Endothelial cell of umbilical vein (primary cell): ENCODE data around the gene GSDME. TPM values are rescaled to one million over a fixed set of nuclear protein-coding genes. Genes with fewer than 3 reads are reported as not detected.

Experiments used
- BruUV-seq: library from RNA; stranded (reverse); fragments of 400-500 nt; replicated peaks from 2 replicates; lab custom pipeline; 2021; lab: Mats Ljungman, UMichigan
- CTCF ChIA-PET: fragments of 300-600, 350-600 bp; sonication (Branson Sonifier 250); formaldehyde crosslinking; loops from one replicate; lab custom pipeline; 2021; ENCODE audit warnings: antibody characterized with exemption, inconsistent platforms; lab: Charles Lee
- POLR2A ChIA-PET: fragments of 300-600, 350-600 bp; sonication (Branson Sonifier 250); formaldehyde crosslinking; loops from one replicate; lab custom pipeline; 2021; ENCODE audit warnings: antibody characterized with exemption, inconsistent platforms; lab: Charles Lee
- DNase-seq: peaks from one replicate; pipeline ENCODE4 v3.0.0-alpha.2; 2011; ENCODE audit warnings: low read depth, low spot score
- FAIRE-seq: peaks from 2 replicates; lab custom pipeline; 2011; peaks lifted over from hg19 to GRCh38; lab: Jason Lieb, UNC
- H2AFZ ChIP-seq: 2 replicates; pipeline ENCODE4 v1.6.0; 2012; ENCODE audit warnings: low read depth, low read length, control low read depth, inconsistent platforms
- H3K27ac ChIP-seq: 2 replicates; pipeline ENCODE4 v1.5.1; 2011; ENCODE audit warnings: low read depth, mild to moderate bottlenecking, control low read depth, low read length, moderate library complexity; ENCODE audit not compliant: insufficient read depth
- H3K27me3 ChIP-seq, 2 experiments: 2 replicates each; pipeline versions ENCODE4 v1.6.0 to v1.6.1; 2011; ENCODE audit warnings: low read length in 2 of 2, mixed read lengths in 1 of 2; ENCODE audit not compliant: control insufficient read depth in 2 of 2, insufficient read depth in 2 of 2
- H3K36me3 ChIP-seq, 2 experiments: 2 replicates in 1 of 2; 3 replicates in 1 of 2; pipeline ENCODE4 v1.5.1; 2011; ENCODE audit warnings: low read length in 2 of 2, mild to moderate bottlenecking in 1 of 2, moderate library complexity in 1 of 2; ENCODE audit not compliant: control insufficient read depth in 2 of 2, insufficient read depth in 2 of 2; ENCODE audit errors: extremely low read depth in 1 of 2
- H3K4me1 ChIP-seq: 3 replicates; pipeline ENCODE4 v1.5.1; 2011; ENCODE audit warnings: mild to moderate bottlenecking, low read length; ENCODE audit not compliant: control insufficient read depth, insufficient read depth; ENCODE audit errors: extremely low read depth
- H3K4me2 ChIP-seq: 2 replicates; pipeline ENCODE4 v1.6.1; 2011; ENCODE audit warnings: low read length, control low read depth, mixed read lengths; ENCODE audit not compliant: insufficient read depth
- H3K4me3 ChIP-seq, 3 experiments: fragments of 200-600 bp in 1 of 3; sonication (generic), shearing (Covaris generic) in 1 of 3; replicated peaks in 1 of 3; 2 replicates each; pipeline ENCODE4 v1.5.1; 2011 to 2016; ENCODE audit warnings: control low read depth in 3 of 3, low read length in 3 of 3, mild to moderate bottlenecking in 2 of 3, inconsistent platforms in 1 of 3, low read depth in 1 of 3, moderate library complexity in 1 of 3; ENCODE audit not compliant: insufficient read depth in 1 of 3
- H3K79me2 ChIP-seq: 2 replicates; pipeline ENCODE4 v1.6.0; 2012; ENCODE audit warnings: low read length, inconsistent platforms; ENCODE audit not compliant: control insufficient read depth, insufficient read depth
- H3K9ac ChIP-seq: replicated peaks from 2 replicates; pipeline ENCODE3; 2011; ENCODE audit warnings: low read length, control low read depth; ENCODE audit not compliant: insufficient read depth; ENCODE audit errors: extremely low read depth
- H3K9me1 ChIP-seq: replicated peaks from 3 replicates; pipeline ENCODE4 v1.6.0; 2011; ENCODE audit warnings: mild to moderate bottlenecking, low read length; ENCODE audit not compliant: control insufficient read depth, insufficient read depth; ENCODE audit errors: extremely low read depth
- H3K9me3 ChIP-seq: replicated peaks from 2 replicates; pipeline ENCODE4 v1.5.1; 2012; ENCODE audit warnings: low read length, inconsistent platforms; ENCODE audit not compliant: control insufficient read depth, insufficient read depth
- H4K20me1 ChIP-seq: replicated peaks from 2 replicates; pipeline ENCODE3; 2011; ENCODE audit warnings: mild to moderate bottlenecking, low read length; ENCODE audit not compliant: control insufficient read depth, insufficient read depth; ENCODE audit errors: extremely low read depth
- CTCF ChIP-seq, 2 donors: IDR thresholded peaks; 1 replicate in 1 of 2; 2 replicates in 1 of 2; pipeline ENCODE4 v1.5.1; 2011; ENCODE audit warnings: low read length in 2 of 2, mild to moderate bottlenecking in 2 of 2, moderate library complexity in 2 of 2, control low read depth in 1 of 2, inconsistent platforms in 1 of 2, low read depth in 1 of 2; ENCODE audit not compliant: insufficient read depth in 1 of 2; ENCODE audit errors: extremely low read depth in 1 of 2
- EZH2 ChIP-seq: IDR thresholded peaks from 2 replicates; pipeline ENCODE4 v1.6.1; 2012; ENCODE audit warnings: borderline replicate concordance, low read depth, mild to moderate bottlenecking, moderate library complexity, low read length, inconsistent platforms; ENCODE audit not compliant: severe bottlenecking
- FOS ChIP-seq: IDR thresholded peaks from 2 replicates; pipeline ENCODE4 v1.6.1; 2011; ENCODE audit warnings: mild to moderate bottlenecking, low read length, moderate library complexity, borderline replicate concordance; ENCODE audit not compliant: insufficient read depth
- GATA2 ChIP-seq: IDR thresholded peaks from 2 replicates; pipeline ENCODE4 v1.7.0; 2011; ENCODE audit warnings: low read depth, mild to moderate bottlenecking, moderate library complexity, mixed read lengths, low read length; ENCODE audit not compliant: insufficient read length, insufficient read depth
- MYC ChIP-seq: IDR thresholded peaks from one replicate; pipeline ENCODE4 v1.6.1; 2011; ENCODE audit warnings: mild to moderate bottlenecking, low read depth, low read length
- POLR2AphosphoS5 ChIP-seq: IDR thresholded peaks from 2 replicates; pipeline ENCODE4 v1.6.1; 2012; ENCODE audit warnings: low read depth, mild to moderate bottlenecking, control low read depth, low read length, moderate library complexity; ENCODE audit not compliant: insufficient read depth
- dilution Hi-C: fragments of 300-500 bp; cut with MboI; formaldehyde crosslinking; loops from one replicate; pipeline ENCODE4 v1.15.0; 2019; ENCODE audit warnings: low sequenced_read_pairs; ENCODE audit not compliant: extremely low pct_ligation_motif_present
- intact Hi-C: fragments of 100-400 bp; cut with micrococcal nuclease; formaldehyde crosslinking; loops from one replicate; pipeline ENCODE4 v1.10.0; 2022
- polyA plus RNA-seq, 4 experiments: library from polyadenylated mRNA; depleted of rRNA in 3 of 4; stranded (reverse) in 3 of 4; unstranded in 1 of 4; fragments of >200 nt; gene quantifications; 2 replicates each; pipeline versions ENCODE4 v1.2.1 to v1.2.3, GENCODE V29; 2011 to 2012; ENCODE audit warnings: missing spikeins in 1 of 4
- total RNA-seq: library from RNA; stranded (reverse); gene quantifications from 2 replicates; pipeline ENCODE4 v1.2.3, GENCODE V29; 2021

Gene GSDME
- total and polyA plus RNA-seq, 2 donors (not counting 3 experiments of a cell fraction or from before 2014, with no cell fraction given) = 21.1 to 23.4 TPM

GRCh38 chr7:24715171-24715570, 42.1 kb downstream of the GSDME start:
- no peaks in the 10 kb centered on the region for H3K9me3 ChIP-seq
- H4K20me1 ChIP-seq = no peaks in the 10 kb centered on the region
- intact Hi-C loops (no loop called here), dilution Hi-C loops (no loop called here)
- POLR2A ChIA-PET = no interaction called here
- H3K4me1 ChIP-seq = no peaks in the 10 kb centered on the region
- no peaks in the 10 kb centered on the region for H3K79me2 ChIP-seq
- CTCF ChIA-PET = interaction anchor here (0.8 to 1.9 kb wide), 14 partner anchors 11 to 776 kb away, joined by 3 to 11 read pairs (median 3); partner anchors contain the start of gene GSDME
- H3K9ac ChIP-seq = no peak overlapping the region
- no peak overlapping the region for H2AFZ ChIP-seq
- H3K27ac ChIP-seq = no peak overlapping the region
- no peaks in the 10 kb centered on the region for H3K27me3 ChIP-seq
- TF ChIP-seq CTCF (IDR thresholded peaks at IDR 0.05; ENCODE audit: extremely low read depth in 1 of 2, insufficient read depth in 1 of 2, low read depth in 1 of 2, low read length in 2 of 2) (no peak), POLR2AphosphoS5 (no peak), GATA2 (no peak), FOS (no peak)
- DNase-seq = no peak
- H3K36me3 ChIP-seq = no peaks in the 10 kb centered on the region
- no peak overlapping the region for H3K4me3 ChIP-seq
- no peak for FAIRE-seq
- no peaks in the 10 kb centered on the region for H3K9me1 ChIP-seq
- BruUV-seq = no TSS peak
- H3K4me2 ChIP-seq = no peak overlapping the region

GRCh38 chr7:24714676-24715010, 42.6 kb downstream of the GSDME start:
- H3K9ac ChIP-seq = no peak overlapping the region
- no peak overlapping the region for H2AFZ ChIP-seq
- no peak overlapping the region for H3K4me2 ChIP-seq
- H3K27ac ChIP-seq = no peak overlapping the region
- ChIA-PET POLR2A (no interaction called here), CTCF (interaction anchor here (1.6 kb wide), 1 partner anchor 98 kb away, joined by 8 read pairs; no protein-coding TSS in a partner anchor)
- no peaks in the 10 kb centered on the region for H4K20me1 ChIP-seq
- TF ChIP-seq MYC (no peak), EZH2 (no peak)
- H3K27me3 ChIP-seq = no peaks in the 10 kb centered on the region
- H3K4me3 ChIP-seq = no peak overlapping the region
- no peaks in the 10 kb centered on the region for H3K36me3 ChIP-seq
- no peaks in the 10 kb centered on the region for H3K79me2 ChIP-seq
- no peak for DNase-seq
- BruUV-seq = no TSS peak
- H3K4me1 ChIP-seq = no peaks in the 10 kb centered on the region
- no peaks in the 10 kb centered on the region for H3K9me3 ChIP-seq
- intact Hi-C loops (no loop called here), dilution Hi-C loops (no loop called here)
- no peaks in the 10 kb centered on the region for H3K9me1 ChIP-seq
- no peak for FAIRE-seq
